Measurements from ENCODE around the gene GCSAML.
"Not testable (repeated sequence)": the region's sequence is repeated elsewhere in the genome, so short reads cannot be mapped to it uniquely, and the experiment has no call there.

The GCSAML gene

DNA sequence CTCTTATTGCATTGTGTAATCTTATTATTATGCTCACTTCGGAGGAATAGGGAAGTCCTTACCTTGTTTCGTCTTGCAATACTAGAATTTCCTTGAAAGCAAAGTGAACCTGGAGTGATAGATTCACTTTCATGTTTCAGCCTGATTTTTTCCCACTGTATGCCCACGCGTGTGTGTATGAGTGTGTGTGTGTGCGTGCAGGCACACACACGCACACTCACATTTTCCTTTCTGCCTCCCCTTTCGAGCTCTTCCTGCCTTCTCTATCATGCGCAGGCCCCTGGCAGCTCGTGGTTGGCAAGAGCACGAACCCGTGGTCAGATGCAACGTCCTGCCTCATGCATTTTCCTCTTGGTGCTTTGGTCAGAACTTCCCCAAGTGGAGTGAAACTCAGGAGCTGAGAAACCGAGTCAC is at the start of gene GCSAML:
Gene GCSAML, plus strand, starts transcription at position 366 of the 414 bp plus-strand sequence. CDS start 58 bp downstream, outside the sequence.
- no peak for DNase-seq (ENCODE audit: low spot score)

DNA sequence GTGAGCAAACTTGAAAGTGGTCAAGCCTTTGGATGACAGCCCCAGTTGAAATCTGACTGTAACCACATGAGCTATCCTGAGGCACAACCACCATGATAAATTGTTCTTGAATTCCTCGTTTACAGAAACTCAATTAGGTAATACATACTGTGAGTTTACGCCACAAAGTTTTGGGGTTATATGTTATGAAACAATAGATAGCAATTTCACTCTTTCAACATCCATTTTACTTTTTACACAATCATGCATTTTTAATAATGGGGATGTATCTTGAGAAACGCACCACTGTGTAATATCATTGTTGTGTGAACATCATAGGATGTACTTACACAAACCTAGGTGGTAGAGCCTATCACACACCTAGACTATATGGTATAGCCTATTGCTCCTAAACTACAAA is 48.1 kb upstream of the GCSAML start:
- no peak for DNase-seq (ENCODE audit: low spot score)

DNA sequence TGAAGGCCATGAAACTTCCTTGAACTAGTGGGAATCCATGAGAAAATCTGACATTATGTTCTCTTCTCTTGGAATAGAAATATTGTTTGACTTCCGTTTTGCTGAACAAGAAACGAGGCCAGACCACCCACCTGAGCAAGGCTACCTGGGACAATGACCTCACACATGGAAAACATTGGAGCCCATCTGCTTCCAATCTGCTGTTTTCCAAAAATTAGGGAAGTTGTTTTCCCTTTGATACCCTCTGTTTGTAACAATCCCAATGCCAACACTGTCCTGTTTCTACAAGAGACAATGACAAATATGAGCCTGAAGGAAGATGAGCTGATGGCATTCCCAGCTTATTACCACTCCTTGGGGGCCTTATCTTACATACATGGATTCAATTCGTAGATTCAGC is 42.1 kb upstream of the GCSAML start:
- DNase-seq (ENCODE audit: low spot score), result no peak

DNA sequence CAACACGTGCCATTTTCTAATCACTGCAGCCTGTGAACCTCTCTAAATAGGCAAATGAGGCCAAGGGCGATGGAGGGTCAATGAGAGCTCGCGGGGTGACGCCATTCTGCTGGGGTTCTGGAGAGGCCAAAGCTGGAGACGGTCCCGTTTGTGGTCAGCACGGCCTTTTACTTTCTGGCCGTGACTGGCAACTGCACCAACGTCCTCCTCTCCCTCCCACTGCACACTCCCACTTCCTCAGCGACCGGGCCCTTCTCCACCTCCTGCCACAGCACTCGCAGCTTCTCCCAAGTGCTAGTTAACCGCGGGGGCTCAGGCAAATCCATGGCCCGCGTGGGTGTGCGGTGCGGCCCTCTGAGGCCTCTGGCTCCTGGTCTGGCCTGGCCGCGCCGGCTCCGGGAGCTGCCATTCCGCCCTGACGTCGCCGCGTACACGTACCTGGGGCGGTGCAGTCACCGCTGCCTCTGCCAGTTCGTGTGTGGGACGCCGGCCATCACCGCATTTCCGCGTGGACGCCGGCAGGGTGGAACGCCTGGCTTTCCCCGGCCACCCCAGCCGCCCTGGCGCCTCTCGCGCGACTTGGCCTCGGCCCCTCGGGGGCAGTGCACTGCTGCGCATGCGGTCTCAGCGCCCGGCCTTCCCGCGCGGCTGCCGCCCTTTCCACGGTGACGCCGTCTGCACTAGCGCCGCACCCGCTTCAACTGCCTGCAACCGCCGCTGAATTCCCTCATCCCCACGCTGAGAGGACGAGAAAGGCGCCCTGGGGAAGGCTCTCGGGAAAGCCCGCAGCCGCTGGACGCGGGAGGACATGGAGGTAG is 30.9 kb upstream of the GCSAML start:
- no peak for DNase-seq (ENCODE audit: low spot score)

DNA sequence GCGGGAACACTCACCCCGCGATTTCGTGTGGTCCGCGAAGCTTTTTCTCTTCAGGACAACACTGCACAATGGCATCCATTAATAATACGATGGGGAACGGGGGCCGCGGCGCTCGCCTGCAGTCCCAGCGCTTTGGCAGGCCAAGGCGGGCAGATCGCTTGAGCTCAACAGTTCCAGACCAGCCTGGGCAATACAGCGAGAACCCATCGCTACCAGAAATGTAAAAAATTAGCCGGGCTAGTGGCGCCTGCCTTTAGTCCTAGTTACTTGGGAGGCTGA is 30.4 kb upstream of the GCSAML start:
- DNase-seq (ENCODE audit: low spot score), result no peak

DNA sequence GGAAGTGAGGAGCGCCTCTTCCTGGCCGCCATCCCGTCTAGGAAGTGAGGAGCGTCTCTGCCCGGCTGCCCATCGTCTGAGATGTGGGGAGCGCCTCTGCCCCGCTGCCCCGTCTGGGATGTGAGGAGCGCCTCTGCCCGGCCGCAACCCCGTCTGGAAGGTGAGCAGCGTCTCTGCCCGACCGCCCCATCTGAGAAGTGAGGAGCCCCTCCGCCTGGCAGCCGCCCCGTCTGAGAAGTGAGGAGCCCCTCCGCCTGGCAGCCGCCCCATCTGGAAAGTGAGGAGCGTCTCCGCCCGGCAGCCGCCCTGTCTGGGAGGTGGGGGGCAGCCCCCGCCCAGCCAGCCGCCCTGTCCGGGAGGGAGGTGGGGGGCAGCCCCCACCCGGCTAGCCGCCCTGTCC is 27.0 kb upstream of the GCSAML start:
- DNase-seq (ENCODE audit: low spot score), result not testable (repeated sequence)

DNA sequence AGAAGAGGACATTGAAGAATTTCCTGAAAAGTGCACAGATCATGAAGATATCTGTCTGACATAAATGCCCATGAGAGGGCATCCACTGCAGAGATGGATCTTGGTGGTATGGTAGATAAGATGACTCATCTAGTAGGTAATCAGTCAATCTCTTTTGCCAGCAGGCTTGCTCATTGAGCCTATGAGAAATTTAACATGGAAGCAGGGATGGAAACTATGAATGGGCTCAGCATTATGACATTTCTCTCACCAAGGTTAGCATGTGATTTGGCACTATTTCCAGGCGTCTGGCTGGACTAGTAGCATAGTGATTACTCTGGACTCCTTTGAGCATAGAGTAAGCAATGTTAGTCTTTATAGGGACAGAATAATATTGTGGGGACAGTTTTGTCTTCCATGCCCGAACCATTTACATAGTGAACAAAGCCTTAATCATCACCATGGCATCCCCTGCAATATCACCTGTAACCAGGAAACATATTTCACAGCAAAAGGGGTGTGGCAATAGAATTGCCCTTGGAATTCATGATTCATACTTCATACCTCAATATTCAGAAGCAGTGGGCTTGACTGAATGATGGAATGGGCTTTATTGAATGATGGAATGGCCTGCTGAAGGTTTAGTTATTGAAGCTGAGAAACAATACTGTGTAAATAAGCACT is 20.0 kb upstream of the GCSAML start:
- peak; percentile 60 for DNase-seq (ENCODE audit: low spot score)

DNA sequence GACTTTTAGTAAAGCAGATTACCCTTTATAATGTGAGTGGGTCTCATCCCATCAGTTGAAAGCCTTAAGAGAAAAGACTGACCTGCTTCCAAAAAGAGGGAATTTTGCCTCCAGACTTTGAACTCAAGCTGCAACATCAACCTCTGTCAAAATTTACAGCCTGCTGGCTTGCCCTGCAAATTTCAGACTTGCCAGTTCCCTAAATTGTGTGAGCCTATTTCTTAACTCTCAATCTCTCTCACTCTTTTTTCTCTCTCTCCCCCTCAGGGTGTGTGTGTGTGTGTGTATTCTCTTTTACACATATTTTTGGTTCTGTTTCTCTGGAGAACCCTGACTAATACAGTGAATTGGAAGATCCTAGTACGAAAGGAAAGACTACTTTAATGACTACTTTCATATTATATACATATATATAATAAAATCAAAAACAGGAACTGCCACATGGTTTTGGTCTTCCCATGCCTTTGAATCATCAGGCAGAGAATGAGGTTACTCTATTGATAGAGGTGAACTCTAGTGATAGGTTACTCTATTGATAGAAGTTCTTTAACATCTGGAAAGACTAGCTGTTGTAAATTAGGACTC is 19.1 kb upstream of the GCSAML start:
- DNase-seq (ENCODE audit: low spot score), result no peak

DNA sequence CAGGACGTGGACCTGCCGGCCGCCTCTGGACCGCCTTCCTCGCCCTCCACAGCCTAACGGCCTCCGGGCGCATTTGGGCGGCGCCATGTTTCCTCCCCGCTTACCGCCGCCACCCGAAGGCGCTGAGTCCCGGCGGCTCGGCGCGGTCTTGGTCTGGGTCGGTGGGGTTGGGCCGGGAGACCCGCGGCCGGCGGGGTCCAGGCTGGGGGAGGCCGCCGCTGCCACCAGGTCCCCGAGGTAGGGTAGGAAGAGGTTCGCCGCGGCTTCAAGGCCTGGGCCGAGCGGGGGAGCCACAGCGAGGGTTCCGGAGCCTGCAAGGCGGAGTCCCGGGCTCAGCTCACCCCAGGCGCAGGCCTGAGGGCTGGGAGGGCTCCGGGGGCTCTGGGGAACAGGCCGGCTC is 18.1 kb upstream of the GCSAML start:
- DNase-seq (ENCODE audit: low spot score), result no peak

DNA sequence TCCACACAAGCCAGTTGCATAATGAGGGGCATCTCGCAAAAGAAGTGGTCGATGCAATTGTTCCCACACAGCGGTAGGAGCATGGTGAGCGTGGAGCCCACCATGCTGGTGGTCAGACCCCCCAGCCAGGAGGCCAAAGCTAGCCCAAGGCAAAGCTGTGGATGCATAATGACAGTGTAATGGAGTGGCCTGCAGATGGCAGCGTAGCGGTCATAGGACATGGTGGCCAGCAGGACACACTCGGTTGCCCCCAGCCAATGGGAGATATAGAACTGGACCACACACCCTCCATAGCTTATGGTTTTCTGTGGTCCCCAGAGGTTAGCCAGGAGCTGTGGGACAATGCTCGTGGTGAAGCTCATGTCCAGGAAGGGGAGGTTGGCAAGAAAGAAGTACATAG is 17.0 kb upstream of the GCSAML start:
- DNase-seq (ENCODE audit: low spot score), result no peak

DNA sequence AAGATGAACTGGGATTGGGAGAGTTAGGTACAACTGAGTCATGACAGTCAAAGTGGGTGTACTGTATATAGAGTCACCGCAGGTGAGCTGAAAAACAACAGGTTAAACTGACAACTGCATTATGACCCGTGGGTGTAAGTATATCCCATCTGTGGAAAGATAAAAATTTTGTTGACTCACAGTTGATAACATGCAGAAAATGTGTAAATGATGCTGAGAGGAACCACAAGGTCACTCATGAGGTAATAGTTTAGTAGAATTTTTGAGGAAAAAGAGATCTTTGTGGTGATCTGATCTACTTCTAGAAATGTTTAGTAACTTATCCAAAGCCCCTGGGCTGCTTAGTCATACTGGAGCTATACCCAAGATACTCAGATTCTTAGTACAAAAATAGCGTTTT is 13.5 kb upstream of the GCSAML start:
- DNase-seq (ENCODE audit: low spot score), result no peak

DNA sequence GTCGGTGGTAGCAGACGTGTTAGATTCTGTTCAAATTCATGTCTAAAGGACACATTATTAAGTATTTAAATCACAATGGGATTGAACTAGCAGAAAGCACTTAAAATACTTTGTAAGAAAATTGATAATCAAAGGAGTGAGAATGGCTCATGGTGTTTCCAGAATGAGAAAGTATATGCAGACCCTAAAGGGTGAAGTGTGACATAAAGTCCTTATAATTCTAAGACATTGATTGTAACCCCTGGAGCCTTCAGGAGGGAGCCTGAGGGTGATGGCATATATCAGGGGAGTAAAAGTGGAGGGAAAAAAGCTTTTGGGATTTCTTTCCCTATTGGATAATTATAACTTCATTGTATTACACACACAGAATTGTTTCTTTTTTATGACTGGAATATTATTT is 12.6 kb upstream of the GCSAML start, which contains the start of gene OR2C3:
Gene OR2C3, minus strand, starts transcription at position 101 of the 400 bp plus-strand sequence. CDS start 3,929 bp downstream, outside the sequence.
- DNase-seq (ENCODE audit: low spot score), result no peak

DNA sequence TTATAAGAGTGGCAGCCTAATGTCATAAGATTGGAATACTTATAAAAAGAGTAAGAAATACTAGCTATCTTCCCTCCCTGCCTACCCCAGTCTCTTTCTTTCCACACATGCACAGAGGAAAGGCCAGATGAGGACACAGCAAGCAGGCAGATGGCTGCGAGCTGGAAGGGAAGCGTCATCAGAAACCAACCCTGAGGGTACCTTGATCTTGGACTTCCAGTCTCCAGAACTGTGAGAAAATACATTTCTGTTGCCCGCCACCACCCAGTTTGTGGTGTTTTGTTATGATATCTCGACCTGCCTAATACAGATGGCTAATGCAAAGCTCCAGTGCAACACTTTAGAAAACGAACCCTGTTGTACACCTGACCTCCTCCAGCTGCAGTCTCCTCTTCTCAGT is 10.4 kb upstream of the GCSAML start:
- no peak for DNase-seq (ENCODE audit: low spot score)

DNA sequence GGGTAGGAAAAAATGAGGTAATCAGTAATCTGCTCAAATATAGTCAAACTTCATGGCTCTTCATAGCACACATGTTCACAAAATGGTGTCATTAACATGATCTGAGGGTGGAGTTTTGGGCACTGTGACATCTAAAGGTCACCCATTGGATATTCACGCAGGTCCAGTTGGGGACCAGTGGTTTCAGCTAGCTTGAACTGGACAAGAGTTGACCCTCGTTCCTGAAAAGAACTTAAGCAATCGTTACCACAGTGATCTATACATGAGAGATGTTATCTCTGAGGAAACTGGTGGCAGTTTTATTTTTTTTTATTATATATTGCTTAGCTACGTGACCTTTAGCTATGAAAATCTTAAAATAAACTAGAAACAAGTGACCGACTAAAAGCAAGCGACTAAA is 9.7 kb upstream of the GCSAML start:
- DNase-seq (ENCODE audit: low spot score), result no peak

DNA sequence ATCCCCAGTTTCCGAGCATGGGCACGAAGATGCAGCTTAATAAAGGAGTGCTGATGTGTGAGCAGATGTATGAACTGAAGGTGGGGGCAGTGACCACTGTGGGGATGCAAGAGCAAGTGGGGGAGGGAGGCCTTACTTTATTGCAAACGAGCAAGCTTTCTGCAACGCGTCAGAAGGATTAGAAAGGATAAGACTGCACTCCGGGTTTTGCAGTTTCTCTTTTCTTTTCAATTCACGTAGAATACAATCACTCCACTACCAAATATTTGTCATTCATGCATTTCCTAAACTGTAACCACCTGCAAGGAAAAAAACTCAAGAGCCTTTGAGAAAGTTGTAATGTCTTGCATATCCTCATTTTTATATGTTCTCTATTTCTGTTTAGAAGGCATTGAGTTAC is 8.4 kb upstream of the GCSAML start:
- DNase-seq (ENCODE audit: low spot score), result no peak

DNA sequence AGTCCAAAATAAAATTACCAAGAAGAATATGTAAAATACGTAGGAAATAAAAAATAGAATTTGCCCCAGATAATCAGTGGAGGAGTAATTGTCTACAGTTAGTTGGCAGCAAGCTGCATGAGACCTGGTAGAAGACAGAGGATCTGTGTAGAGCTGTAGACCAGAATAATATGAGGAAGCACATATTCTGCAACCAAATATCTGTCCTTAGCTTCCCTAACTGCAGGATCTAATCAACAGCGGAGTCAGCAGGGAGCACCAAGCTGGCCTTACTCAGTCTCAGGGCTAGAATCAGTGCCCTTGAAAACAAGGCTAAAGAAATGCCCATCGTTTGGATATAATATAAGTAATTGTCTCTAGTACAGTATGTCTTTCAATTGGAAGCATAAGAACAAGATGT is 6.1 kb upstream of the GCSAML start:
- DNase-seq (ENCODE audit: low spot score), result no peak

DNA sequence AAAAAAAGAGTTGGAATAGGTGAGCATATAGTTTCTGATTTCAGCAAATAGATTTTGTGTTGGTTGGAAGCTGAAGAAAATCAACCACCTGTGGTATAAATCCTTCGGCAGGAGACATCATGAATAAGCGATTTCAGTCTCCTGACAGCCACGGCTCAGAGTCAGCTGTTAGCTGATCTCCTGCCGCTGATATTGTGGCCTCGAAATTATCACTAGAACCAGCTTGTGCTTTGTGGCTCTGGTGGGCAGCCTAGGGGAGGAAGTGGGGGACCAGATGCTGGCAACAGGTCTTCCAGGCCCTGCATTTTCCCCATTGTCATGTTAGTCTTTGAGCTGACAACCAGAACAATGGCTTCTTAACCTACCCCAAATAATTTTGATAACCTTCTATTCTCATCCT is 842 bp upstream of the GCSAML start:
- no peak for DNase-seq (ENCODE audit: low spot score)

DNA sequence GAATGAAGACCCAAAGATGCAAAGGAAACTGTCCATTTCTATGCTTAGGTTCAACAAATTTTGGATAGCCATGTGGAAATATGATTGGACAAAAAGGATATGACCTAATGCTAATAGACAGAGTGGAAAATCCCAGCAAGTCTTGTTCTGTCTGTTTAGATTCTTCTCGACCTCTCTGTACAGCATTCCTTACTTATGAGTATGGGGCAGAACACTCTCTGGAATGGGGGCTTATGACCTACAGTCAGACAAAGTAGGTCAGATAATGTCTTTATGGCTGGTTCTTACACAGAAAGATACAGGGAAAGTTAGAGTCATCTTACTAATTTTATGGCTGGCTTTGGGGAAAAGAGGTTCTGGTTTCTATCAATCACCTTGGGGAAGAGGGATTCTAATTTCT is 2.8 kb downstream of the GCSAML start:
- peak; percentile 10 for DNase-seq (ENCODE audit: low spot score)

DNA sequence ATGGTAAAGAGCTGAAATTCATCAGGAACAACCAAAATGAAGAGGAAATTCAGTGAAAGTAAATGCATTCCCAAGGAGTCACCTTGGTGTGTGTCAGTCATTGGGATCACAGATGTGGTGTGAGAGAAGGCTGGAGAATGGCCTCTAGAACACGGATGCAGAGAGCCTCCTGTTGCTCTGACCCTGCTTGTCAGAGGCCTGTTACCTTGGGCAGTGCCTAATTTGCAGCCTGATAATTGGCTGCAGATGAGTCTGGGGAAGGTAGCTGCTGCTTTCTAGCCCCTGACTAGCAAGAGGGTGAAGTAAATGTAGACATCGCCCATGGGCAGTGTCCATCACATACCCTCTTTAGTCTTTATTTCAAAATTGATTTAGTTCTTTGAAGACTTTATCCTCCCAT is 3.3 kb downstream of the GCSAML start:
- DNase-seq (ENCODE audit: low spot score), result no peak

DNA sequence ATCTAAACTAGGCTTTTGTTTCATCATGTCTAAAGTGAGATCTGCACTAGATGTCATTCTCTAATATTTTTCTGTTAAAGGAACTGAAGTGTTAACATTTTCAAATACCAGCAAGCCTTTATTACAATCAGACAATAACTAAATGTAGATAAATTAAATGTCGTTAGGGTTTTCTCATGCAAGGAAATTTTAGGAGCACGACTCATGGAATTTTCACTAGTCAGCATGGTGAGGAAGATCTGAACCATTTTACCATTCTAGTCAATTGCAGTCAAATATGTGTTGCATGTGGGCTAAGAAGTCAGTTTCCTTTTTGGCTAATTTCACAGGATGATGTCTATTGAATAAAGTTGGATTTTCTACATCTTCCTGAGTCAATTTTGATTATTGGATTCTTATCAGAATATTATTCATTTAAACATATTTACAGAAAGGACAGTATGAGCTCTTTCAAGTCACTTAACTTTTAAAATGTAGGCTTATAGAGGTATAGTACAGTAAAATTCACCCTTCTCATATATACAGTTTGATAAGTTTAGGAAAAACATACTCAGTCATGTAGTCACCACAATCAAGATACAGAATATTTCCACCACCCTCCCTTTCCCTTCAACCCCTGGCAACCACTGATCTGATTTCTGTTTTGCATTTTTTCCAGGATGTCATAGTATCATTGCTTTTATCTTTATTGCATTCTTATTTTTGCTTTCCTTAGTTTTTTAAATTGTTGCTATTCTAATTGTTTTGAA is 9.2 kb downstream of the GCSAML start:
- DNase-seq (ENCODE audit: low spot score), result no peak

DNA sequence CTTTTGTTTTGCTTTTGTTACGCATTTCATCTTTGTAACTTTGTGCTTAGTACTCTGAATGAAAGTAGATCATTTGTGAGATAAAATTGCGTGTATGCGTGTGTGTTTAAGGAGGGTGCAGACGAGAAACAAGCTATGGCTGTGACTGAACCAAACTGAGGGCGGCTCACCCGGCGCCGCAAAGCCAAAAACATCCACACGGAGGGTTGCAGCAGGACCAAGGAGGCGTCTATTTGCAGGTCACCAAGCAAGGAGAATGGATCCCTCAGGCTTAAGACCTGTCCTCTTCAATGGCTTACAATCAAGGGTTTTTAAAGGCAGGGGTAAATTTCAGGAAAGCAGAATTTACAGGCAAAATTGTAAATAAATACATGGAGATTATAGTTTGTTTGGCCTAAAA is 12.8 kb downstream of the GCSAML start:
- DNase-seq (ENCODE audit: low spot score), result no peak

DNA sequence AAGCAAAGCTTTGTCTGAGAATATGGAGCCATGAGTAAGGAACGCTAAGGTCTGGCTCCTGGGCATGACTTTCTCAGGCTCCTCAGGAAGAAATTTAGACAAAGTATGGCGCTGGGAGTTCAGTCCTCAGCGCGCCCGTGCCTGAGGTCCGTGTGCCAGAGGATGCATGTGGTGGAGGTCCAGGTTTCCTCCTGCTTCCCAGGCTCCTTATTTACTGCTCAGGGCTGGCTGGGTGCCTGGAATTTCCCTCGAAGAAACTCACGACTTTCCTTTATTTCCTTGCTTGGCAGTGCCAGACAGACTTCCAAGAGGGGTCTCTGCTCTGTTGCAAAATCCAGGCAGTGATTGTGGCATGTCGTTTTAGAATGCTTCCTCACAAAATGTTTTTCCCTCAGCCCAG is 13.3 kb downstream of the GCSAML start:
- no peak for DNase-seq (ENCODE audit: low spot score)

DNA sequence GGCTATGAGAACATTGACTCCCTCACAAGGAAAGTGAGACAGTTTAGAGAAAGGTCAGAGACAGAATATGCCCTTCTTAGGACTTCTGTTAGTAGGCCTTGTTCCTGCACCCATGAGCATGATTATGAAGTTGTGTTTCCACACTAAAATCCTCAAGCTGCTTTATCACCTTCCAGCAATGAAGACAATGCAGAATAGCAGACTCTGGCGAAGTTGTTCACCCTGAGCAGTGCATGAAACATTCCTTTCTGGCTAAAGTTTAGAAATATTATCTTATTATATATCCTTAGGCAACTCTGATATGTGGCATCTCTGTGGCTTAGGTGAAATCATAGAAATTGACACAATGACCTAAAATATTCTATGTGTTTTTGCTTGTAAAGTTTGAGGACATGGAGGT is 25.3 kb downstream of the GCSAML start:
- DNase-seq (ENCODE audit: low spot score), result no peak
